H1 (cell line): ENCODE measurements around the gene B3GALT4. TPM values are rescaled to one million over a fixed set of nuclear protein-coding genes. Genes with fewer than 3 reads are reported as not detected.
A peak's percentile ranks its signal among the peaks of the same experiment; 100 is the strongest.

ENCODE experiments used
- CTCF ChIA-PET: fragments of 300-600 bp; sonication (Branson Sonifier 250); formaldehyde crosslinking; loops from one replicate; lab custom pipeline; 2021; ENCODE audit not compliant: partially characterized antibody; lab: Charles Lee
- POLR2A ChIA-PET: fragments of 300-600 bp; sonication (Branson Sonifier 250); formaldehyde crosslinking; loops from one replicate; lab custom pipeline; 2021; ENCODE audit warnings: inconsistent platforms; ENCODE audit not compliant: partially characterized antibody; lab: Charles Lee
- DNase-seq, 2 experiments: peaks; one replicate each; pipeline versions ENCODE4 v3.0.0 to v3.0.0-alpha.2; 2010 to 2022; ENCODE audit warnings: low spot score in 2 of 2, low read depth in 1 of 2, mixed read lengths in 1 of 2
- FAIRE-seq: peaks from 2 replicates; lab custom pipeline; 2011; peaks lifted over from hg19 to GRCh38; lab: Jason Lieb, UNC
- H2AFZ ChIP-seq: 2 replicates; pipeline ENCODE4 v1.8.1; 2012; ENCODE audit warnings: low read length, inconsistent platforms
- H2AK5ac ChIP-seq: 2 replicates; pipeline ENCODE4 v1.6.1; 2013; ENCODE audit warnings: low read depth, low read length
- H2BK120ac ChIP-seq: replicated peaks from 2 replicates; pipeline ENCODE3; 2013; ENCODE audit warnings: low read depth, low read length, inconsistent platforms
- H2BK12ac ChIP-seq: 2 replicates; pipeline ENCODE4 v1.6.1; 2013; ENCODE audit warnings: low read depth, low read length
- H2BK15ac ChIP-seq: 2 replicates; pipeline ENCODE4 v1.6.1; 2013; ENCODE audit warnings: low read length
- H2BK20ac ChIP-seq: 2 replicates; pipeline ENCODE4 v1.6.1; 2013; ENCODE audit warnings: low read length
- H2BK5ac ChIP-seq: 2 replicates; pipeline ENCODE4 v1.6.1; 2013; ENCODE audit warnings: low read depth, low read length
- H3K14ac ChIP-seq: 2 replicates; pipeline ENCODE4 v1.6.1; 2013; ENCODE audit warnings: inconsistent platforms; ENCODE audit not compliant: insufficient read length
- H3K18ac ChIP-seq: 2 replicates; pipeline ENCODE4 v1.6.1; 2013; ENCODE audit warnings: low read length; ENCODE audit errors: extremely low read depth
- H3K23ac ChIP-seq: 2 replicates; pipeline ENCODE4 v1.6.1; 2013; ENCODE audit warnings: inconsistent platforms; ENCODE audit not compliant: insufficient read length
- H3K23me2 ChIP-seq: 2 replicates; pipeline ENCODE4 v1.6.1; 2013; ENCODE audit warnings: low read depth, low read length
- H3K27ac ChIP-seq: 2 replicates; pipeline ENCODE4 v1.6.1; 2011; ENCODE audit warnings: low read depth, low read length, inconsistent platforms
- H3K27me3 ChIP-seq, 4 experiments: replicated peaks in 1 of 4; 1 replicate in 1 of 4; 2 replicates in 3 of 4; pipeline versions ENCODE4 v1.6.1 to v1.8.1; 2011 to 2013; ENCODE audit warnings: low read length in 3 of 4, mild to moderate bottlenecking in 3 of 4, inconsistent platforms in 2 of 4, mixed read lengths in 2 of 4, moderate library complexity in 1 of 4; ENCODE audit not compliant: control insufficient read depth in 3 of 4, insufficient read depth in 3 of 4; ENCODE audit errors: extremely low read depth in 1 of 4
- H3K36me3 ChIP-seq, 4 experiments: 2 replicates each; pipeline versions ENCODE4 v1.6.1 to v1.8.1; 2011 to 2013; ENCODE audit warnings: mild to moderate bottlenecking in 4 of 4, low read length in 3 of 4, moderate library complexity in 2 of 4, control low read depth in 1 of 4, inconsistent platforms in 1 of 4; ENCODE audit not compliant: insufficient read depth in 4 of 4, control insufficient read depth in 2 of 4
- H3K4ac ChIP-seq: replicated peaks from 2 replicates; pipeline ENCODE3; 2013; ENCODE audit warnings: low read length, low read depth, mixed read lengths, inconsistent platforms; ENCODE audit not compliant: insufficient read length
- H3K4me1 ChIP-seq, 4 experiments: replicated peaks in 1 of 4; 1 replicate in 1 of 4; 2 replicates in 3 of 4; pipeline versions ENCODE4 v1.6.1 to v1.8.1; 2011 to 2013; ENCODE audit warnings: low read length in 3 of 4, inconsistent platforms in 2 of 4, mixed read lengths in 1 of 4; ENCODE audit not compliant: insufficient read depth in 4 of 4, control insufficient read depth in 3 of 4
- H3K4me2 ChIP-seq, 2 experiments: 2 replicates each; pipeline versions ENCODE4 v1.6.1 to v1.8.1; 2011 to 2013; ENCODE audit warnings: low read depth in 2 of 2, low read length in 2 of 2, control low read depth in 1 of 2, inconsistent platforms in 1 of 2, mild to moderate bottlenecking in 1 of 2; ENCODE audit not compliant: insufficient read depth in 1 of 2
- H3K4me3 ChIP-seq, 4 experiments: fragments of 200-600, 300-600 bp in 1 of 4; sonication (generic), shearing (Covaris generic), sonication (Bioruptor Twin) in 1 of 4; 2 replicates each; pipeline versions ENCODE4 v1.5.1 to v1.8.1; 2011 to 2016; ENCODE audit warnings: low read length in 4 of 4, low read depth in 3 of 4, control low read depth in 2 of 4, inconsistent platforms in 2 of 4, mild to moderate bottlenecking in 2 of 4, mixed read lengths in 1 of 4, moderate library complexity in 1 of 4; ENCODE audit not compliant: insufficient read depth in 2 of 4; ENCODE audit errors: extremely low read depth in 1 of 4
- H3K56ac ChIP-seq: replicated peaks from 2 replicates; pipeline ENCODE3; 2013; ENCODE audit warnings: low read depth, mild to moderate bottlenecking, mixed read lengths, low read length, inconsistent platforms; ENCODE audit not compliant: insufficient read length
- H3K79me1 ChIP-seq: 2 replicates; pipeline ENCODE4 v1.6.1; 2013; ENCODE audit warnings: low read depth, low read length, control low read depth
- H3K79me2 ChIP-seq, 2 experiments: 2 replicates each; pipeline versions ENCODE4 v1.6.1 to v1.8.1; 2012 to 2013; ENCODE audit warnings: low read length in 2 of 2, mild to moderate bottlenecking in 2 of 2, inconsistent platforms in 1 of 2; ENCODE audit not compliant: insufficient read depth in 2 of 2, control insufficient read depth in 1 of 2
- H3K9ac ChIP-seq, 4 experiments: replicated peaks in 1 of 4; 1 replicate in 1 of 4; 2 replicates in 3 of 4; pipeline versions ENCODE4 v1.6.1 to v1.8.1; 2011 to 2013; ENCODE audit warnings: low read depth in 3 of 4, low read length in 3 of 4, control low read depth in 2 of 4, mild to moderate bottlenecking in 2 of 4, moderate library complexity in 2 of 4, inconsistent platforms in 1 of 4; ENCODE audit errors: extremely low read depth in 1 of 4
- H3K9me3 ChIP-seq, 2 experiments: 2 replicates each; pipeline versions ENCODE4 v1.6.1 to v1.8.1; 2012 to 2013; ENCODE audit warnings: mild to moderate bottlenecking in 2 of 2, moderate library complexity in 2 of 2, control low read depth in 1 of 2, inconsistent platforms in 1 of 2, low read depth in 1 of 2, low read length in 1 of 2, mixed read lengths in 1 of 2; ENCODE audit not compliant: insufficient read depth in 2 of 2
- H4K20me1 ChIP-seq, 2 experiments: replicated peaks in 1 of 2; 2 replicates each; pipeline versions ENCODE3 to v1.8.1; 2011 to 2013; ENCODE audit warnings: inconsistent platforms in 2 of 2, low read length in 2 of 2, mild to moderate bottlenecking in 1 of 2; ENCODE audit not compliant: insufficient read depth in 2 of 2, control insufficient read depth in 1 of 2
- H4K5ac ChIP-seq: 2 replicates; pipeline ENCODE4 v1.6.1; 2013; ENCODE audit warnings: low read length, low read depth, mixed read lengths, inconsistent platforms; ENCODE audit not compliant: insufficient read length
- H4K8ac ChIP-seq: 2 replicates; pipeline ENCODE4 v1.8.0; 2013; ENCODE audit warnings: mild to moderate bottlenecking, moderate library complexity, low read length, inconsistent platforms; ENCODE audit not compliant: insufficient read depth; ENCODE audit errors: extremely low read depth
- H4K91ac ChIP-seq: replicated peaks from 2 replicates; pipeline ENCODE3; 2013; ENCODE audit warnings: low read length, mixed read lengths, inconsistent platforms; ENCODE audit not compliant: insufficient read length
- ATF3 ChIP-seq: IDR thresholded peaks from 2 replicates; pipeline ENCODE4 v1.6.1; 2011; ENCODE audit warnings: low read depth, mild to moderate bottlenecking, low read length; ENCODE audit not compliant: insufficient read depth
- CTBP2 ChIP-seq: IDR thresholded peaks from 2 replicates; pipeline ENCODE4 v1.7.0; 2011; ENCODE audit warnings: borderline replicate concordance, mild to moderate bottlenecking, moderate library complexity, mixed read lengths, low read length; ENCODE audit not compliant: insufficient read depth, insufficient read length
- KDM4A ChIP-seq: IDR thresholded peaks from one replicate; pipeline ENCODE4 v1.7.1; 2012; ENCODE audit warnings: low read depth, mild to moderate bottlenecking, moderate library complexity, low read length, inconsistent platforms; ENCODE audit not compliant: severe bottlenecking
- WGBS, 2 experiments: shearing (Covaris generic) in 1 of 2; methylation state at CpG; one replicate each; pipeline versions ENCODE4 v1.1.6 to v1.1.7; 2013 to 2015; ENCODE audit warnings: low lambda C conversion rate in 2 of 2, mixed read lengths in 2 of 2, inconsistent platforms in 1 of 2, low coverage in 1 of 2, missing lambda C conversion rate in 1 of 2; ENCODE audit not compliant: insufficient replicate concordance in 2 of 2, insufficient coverage in 1 of 2, insufficient read length in 1 of 2; ENCODE audit errors: extremely low coverage in 1 of 2, missing lambda C conversion rate in 1 of 2; 5-methylcytosine and 5-hydroxymethylcytosine counted together
- polyA plus RNA-seq, 7 experiments: library from polyadenylated mRNA; depleted of rRNA in 3 of 7; stranded (reverse) in 5 of 7; unstranded in 2 of 7; fragments of >200 nt in 5 of 7; fragments of 200-250 nt in 2 of 7; gene quantifications; 1 replicate in 5 of 7; 2 replicates in 1 of 7; 4 replicates in 1 of 7; pipeline versions ENCODE4 v1.2.1 to v1.2.3, GENCODE V29; 2011 to 2013; ENCODE audit warnings: missing spikeins in 2 of 7, mixed read lengths in 2 of 7
- total RNA-seq: library from RNA; stranded (reverse); fragmentation: NEBNext Ultra II Directional; extraction: Animal tissue kit (Norgen Biotek cat#: 25700); gene quantifications from 2 replicates; pipeline ENCODE4 v1.2.1, GENCODE V29; 2021

The B3GALT4 gene
- total and polyA plus RNA-seq, 2 of the 8 experiments (the other 6 are each of a cell fraction or from before 2014, with no cell fraction given) = 2.2 to 3.0 TPM

GRCh38 chr6:33318426-33319073, 41.6 kb downstream of the B3GALT4 start:
- ChIA-PET CTCF (interaction anchor here (0.6 to 1.7 kb wide), 6 partner anchors 10 to 385 kb away, joined by 3 to 5 read pairs (median 3); partner anchors contain the start of gene CUTA), POLR2A (interaction anchor here (0.6 to 3.5 kb wide), 20 partner anchors 11 to 261 kb away, joined by 3 to 25 read pairs (median 5); partner anchors contain the start of genes B3GALT4, RGL2, RPS18 and SYNGAP1)
- H3K9ac ChIP-seq = peak overlapping the region in 2 of 4 experiments; percentile 26 to 67; a peak in 1 of 7 replicates
- DNase-seq (no peak), FAIRE-seq (no peak)
- no peak overlapping the region for H2BK15ac ChIP-seq
- H3K79me1 ChIP-seq = peaks cover 7% of the 10 kb centered on the region; the same call in 1 of the 2 replicates
- H2BK5ac ChIP-seq = peak overlapping the region; percentile 64
- peaks cover 0 to 34% (median 22%) of the 10 kb centered on the region in 4 experiments; a peak in 6 of 7 replicates for H3K4me1 ChIP-seq
- no peak overlapping the region for H3K4ac ChIP-seq
- peaks cover 25% of the 10 kb centered on the region for H3K23me2 ChIP-seq
- no peak overlapping the region for H2AFZ ChIP-seq
- no peak overlapping the region for H4K5ac ChIP-seq
- no peak overlapping the region for H2BK20ac ChIP-seq
- H3K27ac ChIP-seq = peak overlapping the region; percentile 83; the same call in 1 of the 2 replicates
- H4K8ac ChIP-seq = no peak overlapping the region
- WGBS, 2 experiments = 84% methylated on average over 8 of the region's 8 CpGs; no CpG with 5 or more reads in 1 of the 2 experiments
- no peak overlapping the region for H2AK5ac ChIP-seq
- H2BK120ac ChIP-seq = no peak overlapping the region
- H3K23ac ChIP-seq = no peak overlapping the region
- H3K79me2 ChIP-seq = peaks cover 0 to 32% of the 10 kb centered on the region in 2 experiments; a peak in 3 of 4 replicates
- H3K14ac ChIP-seq = no peak overlapping the region
- peak overlapping the region; percentile 52; the same call in 1 of the 2 replicates for H2BK12ac ChIP-seq
- H3K4me3 ChIP-seq = peak overlapping the region; percentile 67 to 89 (median 78)
- no peaks in the 10 kb centered on the region; a peak in 1 of 4 replicates for H3K9me3 ChIP-seq
- peaks cover 10 to 31% (median 21%) of the 10 kb centered on the region in 4 experiments; a peak in 7 of 8 replicates for H3K36me3 ChIP-seq
- no peak overlapping the region for H3K56ac ChIP-seq
- H3K18ac ChIP-seq = no peak overlapping the region
- H4K20me1 ChIP-seq = peaks cover 2 to 5% of the 10 kb centered on the region in 2 experiments
- H4K91ac ChIP-seq = no peak overlapping the region
- TF ChIP-seq ATF3 (no peak), CTBP2 (no peak), KDM4A (no peak)
- no peaks in the 10 kb centered on the region for H3K27me3 ChIP-seq
- peak overlapping the region; percentile 65 to 68 for H3K4me2 ChIP-seq
